ENCODE measurements around the gene RBBP8NL. TPM values are rescaled to one million over a fixed set of nuclear protein-coding genes. Genes with fewer than 3 reads are reported as not detected.

The RBBP8NL gene
- polyA plus RNA-seq, 2 of the 4 experiments (the other 2 are of a cell fraction) = not detected

GRCh38 chr20:62362590-62362940 lies 64.8 kb downstream of the RBBP8NL start:
- no peak for ATAC-seq
- Histone ChIP-seq H3K27ac (peak overlapping the region; percentile 97 to 99), H3K4me3 (peak overlapping the region; percentile 100), H3K9me3 (no peaks in the 10 kb centered on the region), H3K4me2 (peak overlapping the region; percentile 91), H3K4me1 (peaks cover 66% of the 10 kb centered on the region)
- DNase-seq (ENCODE audit: low read depth in 1 of 2, low spot score in 1 of 2) = no peak
- FAIRE-seq = no peak
- ChIA-PET POLR2A (no interaction called here), CTCF (interaction anchor here (0.7 to 12.6 kb wide), 8 partner anchors 11 to 115 kb away, joined by 3 to 290 read pairs (median 12); partner anchors contain the start of gene ADRM1)
- 8% methylated on average over 2 of the region's 13 CpGs for WGBS (ENCODE audit: missing lambda C conversion rate)
- TF ChIP-seq EP300 (IDR thresholded peaks at IDR 0.05) (no peak), E2F6 (IDR thresholded peaks at IDR 0.05; ENCODE audit: borderline replicate concordance, low read depth) (0 out of 2 replicates have a peak, but pooled peaks have one; percentile 5)

GRCh38 chr20:62361799-62362589 lies 65.3 kb downstream of the RBBP8NL start:
- Histone ChIP-seq H3K4me3 (peak overlapping the region; percentile 100), H3K4me1 (peaks cover 71% of the 10 kb centered on the region), H3K9me3 (no peaks in the 10 kb centered on the region), H3K4me2 (peak overlapping the region; percentile 91), H3K27ac (peak overlapping the region; percentile 97 to 99)
- 18% methylated on average over 34 of the region's 34 CpGs for WGBS (ENCODE audit: missing lambda C conversion rate)
- FAIRE-seq (no peak), DNase-seq (ENCODE audit: low read depth in 1 of 2, low spot score in 1 of 2) (peak in 1 of 2 experiments; percentile 88), ATAC-seq (peak in 1 of 2 experiments; percentile 1; a peak in 3 of 6 replicates)
- CTCF ChIA-PET = interaction anchor here (0.7 to 12.6 kb wide), 8 partner anchors 8 to 116 kb away, joined by 3 to 290 read pairs (median 12); partner anchors contain the start of gene ADRM1
- TF ChIP-seq MAX (IDR thresholded peaks at IDR 0.05) (peak; percentile 64), CBX8 (IDR thresholded peaks at IDR 0.05) (no peak), HDAC2 (IDR thresholded peaks at IDR 0.05) (no peak), E2F6 (IDR thresholded peaks at IDR 0.05; ENCODE audit: borderline replicate concordance, low read depth) (peak; percentile 32; the same call in 1 of the 2 replicates), HOXB5 (CRISPR knock-in tag; IDR thresholded peaks at IDR 0.05) (peak; percentile 38; the same call in 1 of the 2 replicates), MAFK (IDR thresholded peaks at IDR 0.05; ENCODE audit: partially characterized antibody) (peak; percentile 79), JUN (IDR thresholded peaks at IDR 0.05) (peak in 1 of 2 experiments; percentile 48; a peak in 2 of 5 replicates), HOXB13 (CRISPR knock-in tag; IDR thresholded peaks at IDR 0.05; ENCODE audit: low read depth) (peak; percentile 14; the same call in 1 of the 2 replicates), BCL3 (IDR thresholded peaks at IDR 0.05) (no peak), HOXA7 (CRISPR knock-in tag; IDR thresholded peaks at IDR 0.05) (0 out of 2 replicates have a peak, but pooled peaks have one; percentile 12), PBX3 (IDR thresholded peaks at IDR 0.05) (0 out of 2 replicates have a peak, but pooled peaks have one; percentile 43), EP300 (IDR thresholded peaks at IDR 0.05) (peak; percentile 48 to 86; a peak in 3 of 5 replicates), KDM1A (IDR thresholded peaks at IDR 0.05; ENCODE audit: low read depth) (0 out of 2 replicates have a peak, but pooled peaks have one; percentile 13), BHLHE40 (IDR thresholded peaks at IDR 0.05; ENCODE audit: low read depth, low read length) (no peak), ZNF302 (CRISPR knock-in tag; IDR thresholded peaks at IDR 0.05) (no peak), FOSL2 (IDR thresholded peaks at IDR 0.05) (no peak; the same call in 1 of the 2 replicates), FOSL2 (CRISPR knock-in tag; IDR thresholded peaks at IDR 0.05) (0 out of 2 replicates have a peak, but pooled peaks have one; percentile 25), CEBPB (IDR thresholded peaks at IDR 0.05) (peak in 1 of 2 experiments; percentile 82; a peak in 2 of 4 replicates), GATA3 (IDR thresholded peaks at IDR 0.05; ENCODE audit: borderline replicate concordance) (peak; percentile 88)
- POLR2A ChIA-PET = interaction anchor here (1.4 kb wide), 1 partner anchor 25 kb away, joined by 4 read pairs; the partner anchor contains the start of gene RPS21
